OCI-LY1 (cell line): ENCODE results near the gene HTRA3.

Experiments used
- EZH2 ChIP-seq: fragments of 200-600 bp; sonication (generic), shearing (Covaris generic); IDR thresholded peaks from 2 replicates; pipeline ENCODE4 v1.8.0; 2017; ENCODE audit warnings: borderline replicate concordance, mixed run types, mild to moderate bottlenecking, antibody characterized with exemption, low read length, moderate library complexity, mixed read lengths
- TF ChIP-seq, protein P1 (sequence below): fragments of 200-600 bp; sonication (generic), shearing (Covaris generic); IDR thresholded peaks from 2 replicates; pipeline ENCODE4 v1.5.1; 2017; ENCODE audit warnings: mild to moderate bottlenecking, antibody characterized with exemption, low read length, moderate library complexity, mixed read lengths

DNA sequence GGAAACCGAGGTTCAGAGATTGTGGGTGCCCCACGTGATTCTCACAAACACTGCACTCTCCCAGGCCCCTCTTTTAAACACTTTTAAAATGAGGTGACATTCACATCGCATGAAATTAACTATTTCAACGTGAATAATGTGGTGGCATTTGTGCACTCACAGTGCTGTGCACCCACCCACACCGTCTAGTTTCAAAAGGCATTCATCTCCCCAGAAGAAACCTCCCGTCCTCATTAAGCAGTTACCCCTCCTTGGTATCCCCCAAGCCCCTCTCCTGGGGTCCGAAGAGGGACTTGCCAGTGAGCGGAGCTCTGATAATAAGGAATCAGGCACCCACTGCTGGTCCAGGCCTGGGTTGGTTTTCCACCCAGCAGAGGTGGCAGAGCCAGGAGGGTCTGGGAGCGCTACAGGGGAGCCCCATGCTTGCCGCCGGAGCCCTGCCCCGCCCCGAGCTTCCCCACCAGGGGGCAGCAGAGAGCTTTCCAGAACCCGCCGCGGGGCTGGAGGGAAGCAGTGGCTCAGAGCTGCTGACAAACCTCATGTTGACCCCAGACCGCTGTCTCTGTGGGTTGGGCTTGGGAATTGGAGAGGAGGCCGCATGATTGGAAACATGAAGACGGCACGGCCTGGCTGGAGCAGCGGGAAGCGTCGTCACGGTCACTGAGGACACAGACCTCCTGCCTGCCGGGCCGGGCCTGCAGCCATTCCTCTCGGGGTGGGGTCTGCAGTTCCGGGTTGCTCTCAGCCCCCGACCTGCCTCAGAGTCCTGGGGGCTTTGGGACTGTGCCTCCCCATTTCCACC, 27.5 kb upstream of the HTRA3 start:
- TF ChIP-seq EZH2, result no peak
- TF ChIP-seq, protein P1, sequence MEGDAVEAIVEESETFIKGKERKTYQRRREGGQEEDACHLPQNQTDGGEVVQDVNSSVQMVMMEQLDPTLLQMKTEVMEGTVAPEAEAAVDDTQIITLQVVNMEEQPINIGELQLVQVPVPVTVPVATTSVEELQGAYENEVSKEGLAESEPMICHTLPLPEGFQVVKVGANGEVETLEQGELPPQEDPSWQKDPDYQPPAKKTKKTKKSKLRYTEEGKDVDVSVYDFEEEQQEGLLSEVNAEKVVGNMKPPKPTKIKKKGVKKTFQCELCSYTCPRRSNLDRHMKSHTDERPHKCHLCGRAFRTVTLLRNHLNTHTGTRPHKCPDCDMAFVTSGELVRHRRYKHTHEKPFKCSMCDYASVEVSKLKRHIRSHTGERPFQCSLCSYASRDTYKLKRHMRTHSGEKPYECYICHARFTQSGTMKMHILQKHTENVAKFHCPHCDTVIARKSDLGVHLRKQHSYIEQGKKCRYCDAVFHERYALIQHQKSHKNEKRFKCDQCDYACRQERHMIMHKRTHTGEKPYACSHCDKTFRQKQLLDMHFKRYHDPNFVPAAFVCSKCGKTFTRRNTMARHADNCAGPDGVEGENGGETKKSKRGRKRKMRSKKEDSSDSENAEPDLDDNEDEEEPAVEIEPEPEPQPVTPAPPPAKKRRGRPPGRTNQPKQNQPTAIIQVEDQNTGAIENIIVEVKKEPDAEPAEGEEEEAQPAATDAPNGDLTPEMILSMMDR, result peak; percentile 67
